ENCODE measurements around the gene TSEN2. TPM values are rescaled to one million over a fixed set of nuclear protein-coding genes. Genes with fewer than 3 reads are reported as not detected.

Gene TSEN2
- total RNA-seq, 1 experiment from 2014 or later, result 35.5 TPM

- Histone ChIP-seq H3K27ac (ENCODE audit: low read depth, low read length) (no peak overlapping the region), H3K4me1 (ENCODE audit: control insufficient read depth in 1 of 2, insufficient read depth in 2 of 2, low read length in 2 of 2) (no peaks in the 10 kb centered on the region), H3K79me2 (ENCODE audit: insufficient read depth, low read length) (peaks cover 51% of the 10 kb centered on the region), H4K20me1 (ENCODE audit: insufficient read depth) (0 out of 2 replicates have a peak, but pooled peaks cover 5% of the 10 kb centered on the region), H3K9me3 (ENCODE audit: control insufficient read depth in 1 of 2, insufficient read depth in 1 of 2, low read depth in 1 of 2, low read length in 2 of 2) (no peaks in the 10 kb centered on the region), H3K9ac (ENCODE audit: low read length) (no peak overlapping the region), H2AFZ (ENCODE audit: low read depth, low read length, poor library complexity, severe bottlenecking) (no peak overlapping the region), H3K36me3 (ENCODE audit: control insufficient read depth in 1 of 2, insufficient read depth in 2 of 2, low read length in 2 of 2) (peaks cover 20 to 28% of the 10 kb centered on the region in 2 experiments; a peak in 3 of 4 replicates), H3K4me2 (ENCODE audit: low read length) (no peak overlapping the region), H3K9me2 (ENCODE audit: insufficient read depth) (no peaks in the 10 kb centered on the region), H3K27me3 (ENCODE audit: insufficient read depth, low read length) (no peaks in the 10 kb centered on the region), H3K4me3 (replicated peaks in 1 of 2; ENCODE audit: low read depth in 1 of 2, low read length in 2 of 2) (no peak overlapping the region)
- no peak for TF ChIP-seq EZH2 (IDR thresholded peaks at IDR 0.05)
- TF ChIP-seq RAD21 (IDR thresholded peaks at IDR 0.05; ENCODE audit: low read depth), result no peak
- TF ChIP-seq YY1 (IDR thresholded peaks at IDR 0.05; ENCODE audit: extremely low read depth, insufficient replicate concordance, low read depth, low read length), result no peak
- no peak for TF ChIP-seq EGR1 (IDR thresholded peaks at IDR 0.05; ENCODE audit: low read depth)
- no peak for TF ChIP-seq CEBPB (IDR thresholded peaks at IDR 0.05; ENCODE audit: low read depth)
- no peak for TF ChIP-seq CTCF (IDR thresholded peaks at IDR 0.05 in 2 of 3, conservative IDR thresholded peaks at IDR 0.05 in 1 of 3; ENCODE audit: borderline replicate concordance in 1 of 3, insufficient read depth in 1 of 3, low read depth in 2 of 3, low read length in 2 of 3)
- no peak for TF ChIP-seq SIN3A (IDR thresholded peaks at IDR 0.05; ENCODE audit: low read depth)
- ChIA-PET RAD21 (ENCODE audit: low non-redundant PET in 1 of 2, low total read pairs in 2 of 2, uncharacterized antibody in 2 of 2, unreplicated experiment in 2 of 2) (no interaction called here), POLR2A (no interaction called here), CTCF (no interaction called here)
- DNase-seq (ENCODE audit: low read depth, low spot score), result no peak
- intact Hi-C loops (cut with micrococcal nuclease), result no loop called here
- no TSS peak for BruUV-seq (replicated peaks)
- ATAC-seq, result no peak
These were observed 84.5 kb downstream of the TSEN2 start for GRCh38 chr3:12568747-12569146.

- Histone ChIP-seq H3K4me1 (ENCODE audit: control insufficient read depth in 1 of 2, insufficient read depth in 2 of 2, low read length in 2 of 2) (no peaks in the 10 kb centered on the region), H4K20me1 (ENCODE audit: insufficient read depth) (0 out of 2 replicates have a peak, but pooled peaks cover 5% of the 10 kb centered on the region), H3K9me3 (ENCODE audit: control insufficient read depth in 1 of 2, insufficient read depth in 1 of 2, low read depth in 1 of 2, low read length in 2 of 2) (no peaks in the 10 kb centered on the region), H3K4me3 (replicated peaks in 1 of 2; ENCODE audit: low read depth in 1 of 2, low read length in 2 of 2) (no peak overlapping the region), H3K27ac (ENCODE audit: low read depth, low read length) (no peak overlapping the region), H3K4me2 (ENCODE audit: low read length) (no peak overlapping the region), H3K27me3 (ENCODE audit: insufficient read depth, low read length) (no peaks in the 10 kb centered on the region), H3K79me2 (ENCODE audit: insufficient read depth, low read length) (peaks cover 40% of the 10 kb centered on the region), H3K9ac (ENCODE audit: low read length) (no peak overlapping the region), H3K9me2 (ENCODE audit: insufficient read depth) (no peaks in the 10 kb centered on the region), H2AFZ (ENCODE audit: low read depth, low read length, poor library complexity, severe bottlenecking) (no peak overlapping the region), H3K36me3 (ENCODE audit: control insufficient read depth in 1 of 2, insufficient read depth in 2 of 2, low read length in 2 of 2) (peaks cover 25 to 28% of the 10 kb centered on the region in 2 experiments; a peak in 3 of 4 replicates)
- BruUV-seq (replicated peaks), result no TSS peak
- intact Hi-C loops (cut with micrococcal nuclease), result no loop called here
- POLR2A ChIA-PET, result no interaction called here
- TF ChIP-seq RAD21 (IDR thresholded peaks at IDR 0.05; ENCODE audit: low read depth) (no peak), EZH2 (IDR thresholded peaks at IDR 0.05) (no peak), FOSL1 (IDR thresholded peaks at IDR 0.05; ENCODE audit: low read depth) (no peak), ZFX (IDR thresholded peaks at IDR 0.05) (no peak), EZH2phosphoT487 (IDR thresholded peaks at IDR 0.05; ENCODE audit: borderline replicate concordance) (no peak)
- no peak for ATAC-seq
- RAD21 ChIA-PET (ENCODE audit: low non-redundant PET in 1 of 2, low total read pairs in 2 of 2, uncharacterized antibody in 2 of 2, unreplicated experiment in 2 of 2), result no interaction called here
- CTCF ChIA-PET, result no interaction called here
- no peak for DNase-seq (ENCODE audit: low read depth, low spot score)
These were observed 85.6 kb downstream of the TSEN2 start for GRCh38 chr3:12569836-12570235.

Measured in HCT116 (cell line).